HepG2 (cell line): ENCODE results near the gene STX5. TPM values are rescaled to one million over a fixed set of nuclear protein-coding genes. Genes with fewer than 3 reads are reported as not detected.

Experiments used
- ASH2L ChIP-seq: fragments of 300-600, 200-600 bp; sonication (generic); IDR thresholded peaks from 2 replicates; pipeline ENCODE4 v1.7.0; 2017; ENCODE audit warnings: low read depth, mild to moderate bottlenecking, moderate library complexity, mixed read lengths, low read length; ENCODE audit not compliant: insufficient read length
- ATF6 ChIP-seq: sonication (generic); formaldehyde crosslinking; conservative IDR thresholded peaks from 2 replicates; pipeline ENCODE4 v1.4.0; 2020; ENCODE audit warnings: missing genetic modification reagents
- CBFB ChIP-seq: sonication (generic); formaldehyde crosslinking; IDR thresholded peaks from 2 replicates; pipeline ENCODE4 v1.4.0; 2020; ENCODE audit warnings: missing genetic modification reagents
- DMTF1 ChIP-seq: sonication (generic); formaldehyde crosslinking; IDR thresholded peaks from 2 replicates; pipeline ENCODE4 v1.4.0; 2020; ENCODE audit warnings: mild to moderate bottlenecking, missing genetic modification reagents
- GABPB1 ChIP-seq: IDR thresholded peaks from 2 replicates; pipeline ENCODE4 v1.6.1; 2016; ENCODE audit warnings: mild to moderate bottlenecking, missing genetic modification reagents, moderate library complexity, missing compliant biosample characterization
- GMEB2 ChIP-seq: IDR thresholded peaks from 2 replicates; pipeline ENCODE4 v1.6.1; 2016; ENCODE audit warnings: missing biosample characterization, missing genetic modification reagents, low read depth
- HNF1B ChIP-seq: sonication (generic); formaldehyde crosslinking; IDR thresholded peaks from 2 replicates; pipeline ENCODE4 v1.5.1; 2020; ENCODE audit warnings: mild to moderate bottlenecking, moderate library complexity, missing genetic modification reagents
- MIER3 ChIP-seq: IDR thresholded peaks from 2 replicates; pipeline ENCODE4 v1.6.1; 2016; ENCODE audit warnings: missing compliant biosample characterization, borderline replicate concordance
- MIXL1 ChIP-seq: IDR thresholded peaks from 2 replicates; pipeline ENCODE4 v1.6.1; 2016
- MXI1 ChIP-seq: IDR thresholded peaks from 3 replicates; pipeline ENCODE4 v1.6.1; 2012; ENCODE audit warnings: low read depth, low read length, inconsistent platforms, borderline replicate concordance
- POLR2A ChIP-seq, 2 experiments: IDR thresholded peaks; 2 replicates each; pipeline ENCODE4 v1.6.1; 2011; ENCODE audit warnings: low read depth in 2 of 2, low read length in 2 of 2, mild to moderate bottlenecking in 1 of 2, moderate library complexity in 1 of 2; ENCODE audit not compliant: insufficient read depth in 1 of 2
- RBAK ChIP-seq: sonication (generic); formaldehyde crosslinking; IDR thresholded peaks from 2 replicates; pipeline ENCODE4 v1.5.1; 2020; ENCODE audit warnings: mild to moderate bottlenecking, missing genetic modification reagents
- TRAFD1 ChIP-seq: sonication (generic); formaldehyde crosslinking; IDR thresholded peaks from 2 replicates; pipeline ENCODE4 v1.5.1; 2020; ENCODE audit warnings: missing genetic modification reagents, mild to moderate bottlenecking, borderline replicate concordance
- ZC3H4 ChIP-seq: sonication (generic); formaldehyde crosslinking; IDR thresholded peaks from 2 replicates; pipeline ENCODE4 v1.4.0; 2020; ENCODE audit warnings: missing genetic modification reagents, borderline replicate concordance
- ZFP62 ChIP-seq: sonication (generic); formaldehyde crosslinking; IDR thresholded peaks from 2 replicates; pipeline ENCODE4 v1.4.0; 2020; ENCODE audit warnings: missing genetic modification reagents
- ZNF530 ChIP-seq: sonication (generic); formaldehyde crosslinking; IDR thresholded peaks from 2 replicates; pipeline ENCODE4 v1.5.0; 2020; ENCODE audit warnings: low read depth, mild to moderate bottlenecking, missing genetic modification reagents
- ZNF550 ChIP-seq: sonication (generic); formaldehyde crosslinking; IDR thresholded peaks from 2 replicates; pipeline ENCODE4 v1.4.0; 2020; ENCODE audit warnings: mild to moderate bottlenecking, missing genetic modification reagents, borderline replicate concordance
- ZNF576 ChIP-seq: sonication (generic); formaldehyde crosslinking; IDR thresholded peaks from 2 replicates; pipeline ENCODE4 v1.4.0; 2020; ENCODE audit warnings: mild to moderate bottlenecking, missing genetic modification reagents
- ZNF746 ChIP-seq: sonication (generic); formaldehyde crosslinking; IDR thresholded peaks from 2 replicates; pipeline ENCODE4 v1.8.0; 2022; ENCODE audit warnings: mild to moderate bottlenecking, missing genetic modification reagents
- ZNF775 ChIP-seq: sonication (generic); formaldehyde crosslinking; IDR thresholded peaks from 2 replicates; pipeline ENCODE4 v1.4.0; 2020; ENCODE audit warnings: missing genetic modification reagents, mild to moderate bottlenecking, moderate library complexity, borderline replicate concordance
- polyA plus RNA-seq, 8 experiments: library from polyadenylated mRNA; depleted of rRNA in 3 of 8; stranded (reverse) in 7 of 8; unstranded in 1 of 8; fragments of >200 nt; fragmentation: Illumina TruSeq in 4 of 8; extraction: Trizol in 4 of 8; gene quantifications; 2 replicates each; pipeline versions ENCODE4 v1.2.1 to v1.2.3, GENCODE V29; 2011 to 2016; ENCODE audit warnings: low read depth in 4 of 8, missing spikeins in 1 of 8, mixed read lengths in 1 of 8; ENCODE audit not compliant: insufficient read depth in 1 of 8
- total RNA-seq, 5 experiments: library from RNA; depleted of rRNA; stranded (reverse); fragments of >200 nt; fragmentation: Illumina TruSeq; extraction: Trizol; gene quantifications; 2 replicates each; pipeline ENCODE4 v1.2.3, GENCODE V29; 2016; ENCODE audit warnings: low read depth in 1 of 5

Gene STX5
- total and polyA plus RNA-seq, 2 of the 13 experiments (the other 11 are each of a cell fraction or from before 2014, with no cell fraction given), result 26.9 to 30.0 TPM

GRCh38 chr11:62855571-62856332, 23.9 kb upstream of the STX5 start (continued):
- TF ChIP-seq ZNF530 (CRISPR knock-in tag) (no peak), ATF6 (CRISPR knock-in tag) (peak; percentile 89; the same call in 1 of the 2 replicates), ZNF576 (no peak), GABPB1 (CRISPR knock-in tag) (peak; percentile 82), ZC3H4 (CRISPR knock-in tag) (peak; percentile 41; the same call in 1 of the 2 replicates), TRAFD1 (CRISPR knock-in tag) (no peak), MIXL1 (peak; percentile 85), GMEB2 (CRISPR knock-in tag) (peak; percentile 75; the same call in 1 of the 2 replicates), CBFB (CRISPR knock-in tag) (peak; percentile 86), RBAK (no peak), MIER3 (peak; percentile 83; the same call in 1 of the 2 replicates), POLR2A (IDR thresholded peaks at IDR 0.05; ENCODE audit: insufficient read depth in 1 of 2, low read depth in 2 of 2, low read length in 2 of 2) (peak; percentile 99 to 100), ZNF775 (CRISPR knock-in tag) (no peak), ZFP62 (CRISPR knock-in tag) (0 out of 2 replicates have a peak, but pooled peaks have one; percentile 11), HNF1B (CRISPR knock-in tag) (no peak), ZNF746 (CRISPR knock-in tag) (peak; percentile 60), ZNF550 (no peak), DMTF1 (CRISPR knock-in tag) (no peak), ASH2L (peak; percentile 76), MXI1 (peak; percentile 98; the same call in 2 of the 3 replicates)
